Omental fat pad (tissue), 4 donors: ENCODE data around the gene CCKAR. TPM values are rescaled to one million over a fixed set of nuclear protein-coding genes. Genes with fewer than 3 reads are reported as not detected.

Experiments used
- ATAC-seq: fragments of 150-250 bp; one replicate; pipeline ENCODE4 v1.9.1; 2016; ENCODE audit warnings: mild to moderate bottlenecking, moderate library complexity; ENCODE audit not compliant: low FRiP score
- DNase-seq: peaks from one replicate; pipeline ENCODE4 v3.0.0-alpha.2; 2019; ENCODE audit warnings: low spot score
- CTCF ChIP-seq, 3 donors: fragments of 450-650 bp; IDR thresholded peaks; one replicate each; pipeline ENCODE4 v1.5.1; 2016 to 2017; ENCODE audit warnings: antibody characterized with exemption in 3 of 3, mild to moderate bottlenecking in 3 of 3, moderate library complexity in 2 of 3
- total RNA-seq, 4 donors: library from RNA; depleted of rRNA; stranded (reverse); fragments of >200 nt; gene quantifications; one replicate each; pipeline ENCODE4 v1.1.0, GENCODE V29; 2016

The CCKAR gene
- total RNA-seq, 4 donors from 2014 or later: not detected

DNA sequence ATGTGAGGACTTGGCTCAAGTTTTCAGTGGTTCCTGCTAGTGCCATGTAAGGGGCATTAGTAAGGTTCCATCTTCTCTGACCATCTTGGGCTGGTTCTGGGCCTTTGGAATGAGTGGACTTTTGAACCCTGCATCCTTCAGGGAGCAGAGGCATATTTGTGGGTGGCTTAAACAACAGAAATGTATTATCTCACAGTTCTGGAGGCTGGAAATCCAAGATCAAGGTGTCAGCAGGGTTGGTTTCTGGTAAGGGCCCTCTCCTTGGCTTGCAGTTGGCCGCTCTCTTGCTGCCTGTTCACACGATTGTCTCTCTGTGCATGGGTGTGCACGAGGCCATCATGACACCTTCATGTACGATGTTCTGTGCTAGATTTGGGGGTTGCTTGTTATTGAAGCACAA is 21.3 kb downstream of the CCKAR start:
- ATAC-seq: no peak
- TF ChIP-seq CTCF (IDR thresholded peaks at IDR 0.05): no peak
- no peak for DNase-seq

GRCh38 chr4:26468283-26468949 is 21.9 kb downstream of the CCKAR start:
- no peak for TF ChIP-seq CTCF (IDR thresholded peaks at IDR 0.05)
- DNase-seq: no peak
- ATAC-seq: no peak

DNA sequence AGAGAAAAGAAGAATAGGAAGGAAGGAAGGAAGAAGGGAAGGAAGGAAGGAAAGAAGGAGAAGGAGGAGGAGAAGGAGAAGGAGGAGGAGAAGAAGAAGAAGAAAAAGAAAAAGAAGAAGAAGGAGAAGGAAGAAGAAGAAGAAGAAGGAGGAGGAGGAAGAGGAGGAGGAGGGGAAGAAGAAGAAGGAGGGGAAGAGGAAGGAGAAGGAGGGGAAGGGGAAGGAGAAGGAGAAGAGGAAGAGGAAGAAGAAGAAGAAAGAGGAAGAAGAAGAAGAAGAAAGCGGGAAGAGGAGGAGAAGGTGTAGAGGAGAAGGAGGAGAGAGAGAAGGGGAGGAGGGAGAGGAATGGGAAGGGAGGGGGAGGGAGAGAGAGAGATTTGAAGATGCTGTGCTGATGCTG is 22.6 kb downstream of the CCKAR start:
- TF ChIP-seq CTCF (IDR thresholded peaks at IDR 0.05): no peak
- DNase-seq (no peak), ATAC-seq (no peak)

DNA sequence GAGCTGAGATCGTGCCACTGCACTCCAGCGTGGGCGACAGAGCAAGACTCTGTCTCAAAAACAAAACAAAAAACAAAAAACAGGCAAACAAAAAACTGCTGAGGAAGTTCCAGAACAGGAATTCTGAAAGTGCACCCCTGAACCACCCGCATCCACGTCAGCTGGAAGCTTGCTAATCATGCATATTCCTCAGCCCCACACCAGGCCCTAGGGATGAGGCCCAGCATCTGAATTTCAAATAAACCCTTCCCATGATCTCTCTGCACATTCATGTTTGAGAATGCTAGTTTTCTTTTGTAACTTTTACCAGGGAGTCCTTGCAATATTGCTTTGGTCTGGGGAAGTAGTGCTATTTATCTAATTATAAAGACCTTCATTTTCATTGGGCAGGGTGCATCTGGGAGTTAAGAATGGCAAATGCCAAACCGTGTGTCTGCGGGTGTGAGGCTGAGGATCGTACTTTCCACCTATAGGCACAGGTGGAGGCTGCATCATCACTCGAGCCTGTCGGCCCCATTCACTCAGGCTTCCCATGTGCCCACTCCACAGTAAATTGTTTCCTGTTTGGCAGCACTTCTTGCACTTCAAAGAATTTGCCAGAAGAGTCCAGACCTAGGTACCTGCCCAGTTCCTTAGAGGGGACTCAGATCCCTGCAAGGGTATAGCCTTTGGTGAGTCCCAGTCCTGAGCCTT is 23.6 kb downstream of the CCKAR start:
- DNase-seq (no peak), ATAC-seq (no peak)
- TF ChIP-seq CTCF (IDR thresholded peaks at IDR 0.05): no peak

GRCh38 chr4:26464420-26465095 is 25.7 kb downstream of the CCKAR start:
- TF ChIP-seq CTCF (IDR thresholded peaks at IDR 0.05): no peak
- DNase-seq: no peak
- no peak for ATAC-seq

DNA sequence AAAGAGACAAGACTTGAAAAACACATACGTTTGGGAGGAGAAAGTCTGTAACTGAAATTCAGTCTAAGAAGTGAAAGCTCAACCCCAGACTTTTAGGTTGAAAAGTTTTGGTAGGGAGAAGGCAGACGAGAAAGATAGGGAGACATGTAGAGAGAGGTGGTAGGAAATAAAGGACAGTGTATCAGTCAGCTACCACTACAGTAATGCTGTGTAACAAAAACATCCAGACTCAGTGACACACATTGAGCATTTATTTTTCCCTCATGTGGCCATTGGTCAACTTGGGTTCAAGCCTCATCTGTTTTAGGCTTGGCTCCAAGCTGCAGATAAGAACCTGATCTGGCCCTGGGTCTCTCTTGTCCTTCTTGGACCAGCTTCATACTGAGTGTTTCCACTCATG is 26.9 kb downstream of the CCKAR start:
- DNase-seq (no peak), ATAC-seq (no peak)
- TF ChIP-seq CTCF (IDR thresholded peaks at IDR 0.05): no peak
